Stimulated activated naive CD8-positive, alpha-beta T cell treated with anti-CD3 and anti-CD28 coated beads, Interleukin-15, amount 100 ng/mL, for 72 hours (primary cell): ENCODE results near the gene EVI5.

Experiments used
- ATAC-seq: fragments of 150-1000 bp; cut with Tn5 transposase; 2 replicates; pipeline ENCODE4 v1.10.0; 2021; ENCODE audit warnings: mild to moderate bottlenecking, moderate library complexity
- DNase-seq, 2 donors: peaks; one replicate each; pipeline ENCODE4 v3.0.0; 2021 to 2022
- H3K27ac Mint-ChIP-seq, 2 donors: one replicate each; pipeline ENCODE4 v1.8.0; 2022; ENCODE audit warnings: mild to moderate bottlenecking in 2 of 2, mixed read lengths in 2 of 2, moderate library complexity in 2 of 2
- H3K27me3 Mint-ChIP-seq: one replicate; pipeline ENCODE4 v1.8.0; 2022; ENCODE audit warnings: mixed read lengths
- H3K4me1 Mint-ChIP-seq: one replicate; pipeline ENCODE4 v1.8.0; 2022; ENCODE audit warnings: mild to moderate bottlenecking, mixed read lengths
- H3K4me3 Mint-ChIP-seq, 2 donors: one replicate each; pipeline ENCODE4 v1.8.0; 2022; ENCODE audit warnings: mild to moderate bottlenecking in 2 of 2, mixed read lengths in 2 of 2, moderate library complexity in 1 of 2
- H3K9me3 Mint-ChIP-seq, 2 donors: one replicate each; pipeline ENCODE4 v1.8.0; 2022; ENCODE audit warnings: mixed read lengths in 2 of 2

EVI5 gene

GRCh38 chr1:92475029-92475428, 309.9 kb downstream of the EVI5 start:
- peak overlapping the region; percentile 81 to 85 for H3K27ac Mint-ChIP-seq
- no peaks in the 10 kb centered on the region for H3K27me3 Mint-ChIP-seq
- ATAC-seq, result no peak
- H3K4me1 Mint-ChIP-seq, result peaks cover 75% of the 10 kb centered on the region
- no peaks in the 10 kb centered on the region for H3K9me3 Mint-ChIP-seq
- peak overlapping the region; percentile 25 to 62 for H3K4me3 Mint-ChIP-seq
- no peak for DNase-seq

DNA sequence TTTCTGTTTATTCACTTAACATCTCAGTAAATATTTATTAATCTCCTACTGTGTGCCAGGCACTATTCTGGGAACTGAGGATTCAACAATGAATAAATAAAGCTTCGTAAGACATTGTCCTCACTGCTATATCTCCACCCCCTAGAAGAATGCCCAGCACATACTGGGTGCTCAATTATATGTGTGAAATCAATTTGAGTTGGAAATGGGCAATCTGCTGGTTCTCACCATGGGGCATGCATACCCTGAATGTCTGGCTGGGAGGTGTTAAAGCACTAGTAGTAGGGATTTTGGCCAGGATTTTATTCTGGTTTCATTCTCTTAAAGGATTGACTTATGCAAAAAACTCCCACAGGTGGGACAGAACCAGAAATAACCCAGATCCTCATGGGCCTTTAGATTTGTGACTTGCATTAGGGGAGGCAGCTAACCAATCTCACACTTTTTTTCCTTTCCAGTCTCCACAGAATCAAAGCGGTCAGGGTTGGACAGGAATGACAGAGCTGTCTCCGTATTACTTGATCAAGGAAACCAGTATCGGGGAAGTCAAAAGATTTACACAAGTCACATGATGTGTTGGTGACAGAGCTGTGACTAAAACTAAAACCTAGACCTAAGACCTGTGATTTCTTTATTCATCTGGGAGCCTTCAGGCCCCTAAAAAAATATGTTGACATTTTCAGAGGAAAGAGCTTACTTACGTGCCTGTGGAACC, 311.0 kb downstream of the EVI5 start:
- Mint-ChIP-seq H3K27ac (peak overlapping the region; percentile 44 to 73), H3K9me3 (no peaks in the 10 kb centered on the region), H3K27me3 (no peaks in the 10 kb centered on the region), H3K4me3 (peak overlapping the region; percentile 34 to 62), H3K4me1 (peaks cover 64% of the 10 kb centered on the region)
- ATAC-seq (peak; percentile 68), DNase-seq (peak in 1 of 2 donors; percentile 67)

GRCh38 chr1:92470216-92470615, 314.7 kb downstream of the EVI5 start:
- ATAC-seq, result no peak
- Mint-ChIP-seq H3K9me3 (no peaks in the 10 kb centered on the region), H3K4me3 (no peak overlapping the region), H3K4me1 (peaks cover 48% of the 10 kb centered on the region), H3K27ac (no peak overlapping the region), H3K27me3 (no peaks in the 10 kb centered on the region)
- no peak for DNase-seq

GRCh38 chr1:92466683-92467352, 318.1 kb downstream of the EVI5 start:
- no peaks in the 10 kb centered on the region for H3K9me3 Mint-ChIP-seq
- ATAC-seq (no peak), DNase-seq (no peak)
- no peak overlapping the region for H3K27ac Mint-ChIP-seq
- no peak overlapping the region for H3K4me3 Mint-ChIP-seq
- peaks cover 47% of the 10 kb centered on the region for H3K4me1 Mint-ChIP-seq
- H3K27me3 Mint-ChIP-seq, result no peaks in the 10 kb centered on the region

- H3K4me1 Mint-ChIP-seq, result peaks cover 59% of the 10 kb centered on the region
- no peaks in the 10 kb centered on the region for H3K9me3 Mint-ChIP-seq
- H3K27me3 Mint-ChIP-seq, result no peaks in the 10 kb centered on the region
- peak overlapping the region; percentile 29 to 58 for H3K4me3 Mint-ChIP-seq
- ATAC-seq (peak; percentile 28), DNase-seq (no peak)
- peak overlapping the region; percentile 38 to 85 for H3K27ac Mint-ChIP-seq
Measured at GRCh38 chr1:92465256-92465647, 319.7 kb downstream of the EVI5 start.

- peak overlapping the region; percentile 63 to 85 for H3K27ac Mint-ChIP-seq
- peak overlapping the region; percentile 29 to 58 for H3K4me3 Mint-ChIP-seq
- no peaks in the 10 kb centered on the region for H3K27me3 Mint-ChIP-seq
- no peaks in the 10 kb centered on the region for H3K9me3 Mint-ChIP-seq
- DNase-seq (peak in 1 of 2 donors; percentile 29), ATAC-seq (peak; percentile 84)
- peaks cover 65% of the 10 kb centered on the region for H3K4me1 Mint-ChIP-seq
Measured at GRCh38 chr1:92464588-92465255, 320.2 kb downstream of the EVI5 start.

- no peak for DNase-seq
- Mint-ChIP-seq H3K4me3 (peak overlapping the region in 1 of 2 donors; percentile 10), H3K27me3 (no peaks in the 10 kb centered on the region), H3K9me3 (no peaks in the 10 kb centered on the region), H3K27ac (no peak overlapping the region), H3K4me1 (peaks cover 60% of the 10 kb centered on the region)
- ATAC-seq, result peak; percentile 45
Measured at GRCh38 chr1:92461364-92462097, 323.4 kb downstream of the EVI5 start.

DNA sequence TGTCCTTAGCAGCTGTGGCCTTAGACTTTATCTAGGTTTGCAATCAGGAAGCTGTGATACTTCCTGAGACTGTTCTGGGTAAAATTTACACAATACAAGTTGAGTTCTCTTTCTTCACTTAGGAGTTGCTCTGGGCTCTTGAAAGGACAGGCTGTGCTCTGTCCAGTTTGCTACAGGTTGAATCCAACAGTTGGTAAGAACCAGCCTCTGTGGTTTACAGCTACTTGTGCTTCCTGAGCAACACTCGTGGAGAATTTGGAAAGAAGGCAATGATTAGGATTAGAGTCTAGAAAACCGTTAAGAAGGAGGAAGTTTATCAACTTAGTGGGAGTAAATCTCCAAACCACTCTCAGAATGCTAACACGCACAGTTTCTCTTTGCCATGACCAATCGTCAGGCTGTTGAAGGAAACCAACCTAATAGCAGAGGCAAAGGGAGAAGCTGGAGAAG, 325.0 kb downstream of the EVI5 start:
- no peak for ATAC-seq
- DNase-seq, result no peak
- Mint-ChIP-seq H3K4me1 (peaks cover 44% of the 10 kb centered on the region), H3K27me3 (no peaks in the 10 kb centered on the region), H3K27ac (peak overlapping the region in 1 of 2 donors; percentile 84), H3K9me3 (no peaks in the 10 kb centered on the region), H3K4me3 (peak overlapping the region; percentile 16 to 43)
